Liver (tissue), 9 donors: Measurements from ENCODE around the gene KDM7A. TPM values are rescaled to one million over a fixed set of nuclear protein-coding genes. Genes with fewer than 3 reads are reported as not detected.

ENCODE experiments used
- DNase-seq: peaks from one replicate; pipeline ENCODE4 v3.0.0-alpha.2; 2017; ENCODE audit warnings: low spot score
- H3K27ac ChIP-seq, 2 donors: one replicate each; pipeline ENCODE4 v1.7.0; 2013; ENCODE audit warnings: inconsistent platforms in 2 of 2, low read length in 2 of 2, control low read depth in 1 of 2, low read depth in 1 of 2, mild to moderate bottlenecking in 1 of 2
- H3K27me3 ChIP-seq, 4 donors: one replicate each; pipeline versions ENCODE4 v1.6.1 to v1.7.0; 2013; ENCODE audit warnings: low read length in 3 of 4, inconsistent platforms in 1 of 4, mild to moderate bottlenecking in 1 of 4, moderate library complexity in 1 of 4; ENCODE audit not compliant: control insufficient read depth in 4 of 4, insufficient read depth in 4 of 4
- H3K36me3 ChIP-seq, 4 donors: one replicate each; pipeline versions ENCODE4 v1.6.1 to v1.7.0; 2013; ENCODE audit warnings: low read length in 3 of 4, mild to moderate bottlenecking in 3 of 4, low read depth in 1 of 4, moderate library complexity in 1 of 4; ENCODE audit not compliant: control insufficient read depth in 4 of 4, insufficient read depth in 3 of 4
- H3K4me1 ChIP-seq, 4 donors: one replicate each; pipeline versions ENCODE4 v1.6.1 to v1.7.0; 2013; ENCODE audit warnings: low read length in 3 of 4, mild to moderate bottlenecking in 3 of 4, moderate library complexity in 1 of 4; ENCODE audit not compliant: control insufficient read depth in 4 of 4, insufficient read depth in 4 of 4
- H3K4me3 ChIP-seq, 3 donors: one replicate each; pipeline versions ENCODE4 v1.6.1 to v1.7.0; 2013; ENCODE audit warnings: low read length in 3 of 3, control low read depth in 1 of 3, low read depth in 1 of 3, mild to moderate bottlenecking in 1 of 3
- H3K9ac ChIP-seq, 2 donors: one replicate each; pipeline ENCODE4 v1.7.0; 2013; ENCODE audit warnings: low read length in 2 of 2, mild to moderate bottlenecking in 2 of 2, moderate library complexity in 2 of 2, control low read depth in 1 of 2, low read depth in 1 of 2
- H3K9me3 ChIP-seq, 4 donors: one replicate each; pipeline versions ENCODE4 v1.6.1 to v1.7.0; 2013; ENCODE audit warnings: low read length in 3 of 4; ENCODE audit not compliant: control insufficient read depth in 4 of 4
- EGR1 ChIP-seq, 2 donors: IDR thresholded peaks; 2 replicates each; pipeline ENCODE4 v1.6.1; 2016 to 2018; ENCODE audit warnings: antibody characterized with exemption in 2 of 2, low read depth in 2 of 2
- FOXA1 ChIP-seq: IDR thresholded peaks from 2 replicates; pipeline ENCODE4 v1.6.1; 2016; ENCODE audit warnings: antibody characterized with exemption
- FOXA2 ChIP-seq: IDR thresholded peaks from 2 replicates; pipeline ENCODE4 v1.6.1; 2016; ENCODE audit warnings: antibody characterized with exemption
- GABPA ChIP-seq, 2 donors: IDR thresholded peaks in 1 of 2; conservative IDR thresholded peaks in 1 of 2; 2 replicates each; pipeline ENCODE4 v1.6.1; 2016; ENCODE audit warnings: antibody characterized with exemption in 2 of 2, mild to moderate bottlenecking in 1 of 2, moderate library complexity in 1 of 2
- HNF4A ChIP-seq, 2 donors: conservative IDR thresholded peaks; 2 replicates each; pipeline ENCODE4 v1.6.1; 2016; ENCODE audit warnings: antibody characterized with exemption in 2 of 2, mild to moderate bottlenecking in 2 of 2
- HNF4G ChIP-seq: IDR thresholded peaks from 2 replicates; pipeline ENCODE4 v1.6.1; 2016; ENCODE audit warnings: antibody characterized with exemption
- JUND ChIP-seq, 2 donors: IDR thresholded peaks; 2 replicates each; pipeline ENCODE4 v1.6.1; 2016; ENCODE audit warnings: antibody characterized with exemption in 2 of 2
- MAX ChIP-seq: IDR thresholded peaks from 2 replicates; pipeline ENCODE4 v1.6.1; 2016; ENCODE audit warnings: antibody characterized with exemption
- NR2F2 ChIP-seq: IDR thresholded peaks from 2 replicates; pipeline ENCODE4 v1.6.1; 2016; ENCODE audit warnings: antibody characterized with exemption
- RAD21 ChIP-seq, 2 donors: IDR thresholded peaks; 2 replicates each; pipeline ENCODE4 v1.6.1; 2016; ENCODE audit warnings: antibody characterized with exemption in 2 of 2, mild to moderate bottlenecking in 2 of 2
- REST ChIP-seq: IDR thresholded peaks from 2 replicates; pipeline ENCODE4 v1.6.1; 2016; ENCODE audit warnings: antibody characterized with exemption, mild to moderate bottlenecking
- RXRA ChIP-seq, 2 donors: IDR thresholded peaks; 2 replicates each; pipeline ENCODE4 v1.6.1; 2017 to 2018; ENCODE audit warnings: antibody characterized with exemption in 2 of 2, mild to moderate bottlenecking in 1 of 2
- SP1 ChIP-seq: IDR thresholded peaks from 2 replicates; pipeline ENCODE4 v1.6.1; 2018; ENCODE audit warnings: antibody characterized with exemption, mild to moderate bottlenecking
- TAF1 ChIP-seq: conservative IDR thresholded peaks from 2 replicates; pipeline ENCODE4 v1.6.1; 2016; ENCODE audit warnings: antibody characterized with exemption, mild to moderate bottlenecking
- YY1 ChIP-seq: IDR thresholded peaks from 2 replicates; pipeline ENCODE4 v1.6.1; 2016; ENCODE audit warnings: antibody characterized with exemption, mild to moderate bottlenecking
- WGBS: extraction: QIAGEN DNeasy Blood & Tissue Kit; methylation state at CpG from one replicate; pipeline ENCODE4 v1.1.7; 2013; 5-methylcytosine and 5-hydroxymethylcytosine counted together
- polyA plus RNA-seq, 2 donors: library from polyadenylated mRNA; stranded (reverse) in 1 of 2; unstranded in 1 of 2; fragments of 200-250 nt in 1 of 2; fragments of >200 nt in 1 of 2; fragmentation: Nextera tagmentation in 1 of 2; extraction: Ambion mirVana in 1 of 2; gene quantifications; one replicate each; pipeline versions ENCODE4 v1.2.1 to v1.2.3, GENCODE V29; 2013 to 2015
- total RNA-seq, 2 donors: library from RNA; depleted of rRNA; stranded (reverse); fragments of >200 nt; gene quantifications; one replicate each; pipeline ENCODE4 v1.2.3, GENCODE V29; 2014
- TF ChIP-seq, protein P1 (sequence below): IDR thresholded peaks from 2 replicates; pipeline ENCODE4 v1.6.1; 2016; ENCODE audit warnings: antibody characterized with exemption
- TF ChIP-seq, protein P2 (sequence below): IDR thresholded peaks from 2 replicates; pipeline ENCODE4 v1.6.1; 2016; ENCODE audit warnings: antibody characterized with exemption
- TF ChIP-seq, protein P3 (sequence below): fragments of 150-350 bp; IDR thresholded peaks from 2 replicates; pipeline ENCODE4 v1.5.1; 2017; ENCODE audit warnings: improper control_type of control experiment, low read depth, low read length; ENCODE audit not compliant: missing input control
- donor health status: healthy.
- donor health status: healthy.
- donor health status: healthy.
- donor health status: healthy.
- donor health status: healthy.

Gene KDM7A
- total and polyA plus RNA-seq, 4 donors: 1.9 to 27.5 (median 9.9) TPM

GRCh38 chr7:140062528-140063299, 114.1 kb downstream of the KDM7A start, which contains the start of gene PARP12:
TSS of gene PARP12 (minus strand) at chr7:140062951. CDS start at chr7:140062847, 104 bp downstream.
- Histone ChIP-seq H3K9ac (peak within 1 kb of the TSS; percentile 50 to 75), H3K27me3 (no peaks in the 10 kb centered on the region), H3K4me1 (peaks cover 6 to 28% (median 17%) of the 10 kb centered on the region in 4 donors), H3K9me3 (peaks cover 0 to 11% (median 3%) of the 10 kb centered on the region in 4 donors), H3K4me3 (peak within 1 kb of the TSS; percentile 73 to 90 (median 83)), H3K27ac (peak within 1 kb of the TSS; percentile 76 to 77), H3K36me3 (no peaks in the 10 kb centered on the region)
- TF ChIP-seq, protein P1, sequence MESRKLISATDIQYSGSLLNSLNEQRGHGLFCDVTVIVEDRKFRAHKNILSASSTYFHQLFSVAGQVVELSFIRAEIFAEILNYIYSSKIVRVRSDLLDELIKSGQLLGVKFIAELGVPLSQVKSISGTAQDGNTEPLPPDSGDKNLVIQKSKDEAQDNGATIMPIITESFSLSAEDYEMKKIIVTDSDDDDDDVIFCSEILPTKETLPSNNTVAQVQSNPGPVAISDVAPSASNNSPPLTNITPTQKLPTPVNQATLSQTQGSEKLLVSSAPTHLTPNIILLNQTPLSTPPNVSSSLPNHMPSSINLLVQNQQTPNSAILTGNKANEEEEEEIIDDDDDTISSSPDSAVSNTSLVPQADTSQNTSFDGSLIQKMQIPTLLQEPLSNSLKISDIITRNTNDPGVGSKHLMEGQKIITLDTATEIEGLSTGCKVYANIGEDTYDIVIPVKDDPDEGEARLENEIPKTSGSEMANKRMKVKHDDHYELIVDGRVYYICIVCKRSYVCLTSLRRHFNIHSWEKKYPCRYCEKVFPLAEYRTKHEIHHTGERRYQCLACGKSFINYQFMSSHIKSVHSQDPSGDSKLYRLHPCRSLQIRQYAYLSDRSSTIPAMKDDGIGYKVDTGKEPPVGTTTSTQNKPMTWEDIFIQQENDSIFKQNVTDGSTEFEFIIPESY: no peak
- no peak for TF ChIP-seq HNF4A (conservative IDR thresholded peaks at IDR 0.05)
- no peak for TF ChIP-seq FOXA1
- TF ChIP-seq YY1: peak; percentile 50
- peak in 1 of 2 donors; percentile 33 for TF ChIP-seq EGR1 (IDR thresholded peaks at IDR 0.05; ENCODE audit: low read depth in 2 of 2)
- TF ChIP-seq JUND (IDR thresholded peaks at IDR 0.05): no peak
- TF ChIP-seq, protein P2, sequence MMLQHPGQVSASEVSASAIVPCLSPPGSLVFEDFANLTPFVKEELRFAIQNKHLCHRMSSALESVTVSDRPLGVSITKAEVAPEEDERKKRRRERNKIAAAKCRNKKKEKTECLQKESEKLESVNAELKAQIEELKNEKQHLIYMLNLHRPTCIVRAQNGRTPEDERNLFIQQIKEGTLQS: no peak
- no peak for TF ChIP-seq HNF4G
- no peak for TF ChIP-seq RXRA (IDR thresholded peaks at IDR 0.05)
- no peak for TF ChIP-seq NR2F2
- no peak for TF ChIP-seq TAF1
- TF ChIP-seq FOXA2: no peak
- TF ChIP-seq SP1: no peak
- TF ChIP-seq GABPA (IDR thresholded peaks at IDR 0.05 in 1 of 2, conservative IDR thresholded peaks at IDR 0.05 in 1 of 2): peak in 1 of 2 donors; percentile 45
- TF ChIP-seq, protein P3, sequence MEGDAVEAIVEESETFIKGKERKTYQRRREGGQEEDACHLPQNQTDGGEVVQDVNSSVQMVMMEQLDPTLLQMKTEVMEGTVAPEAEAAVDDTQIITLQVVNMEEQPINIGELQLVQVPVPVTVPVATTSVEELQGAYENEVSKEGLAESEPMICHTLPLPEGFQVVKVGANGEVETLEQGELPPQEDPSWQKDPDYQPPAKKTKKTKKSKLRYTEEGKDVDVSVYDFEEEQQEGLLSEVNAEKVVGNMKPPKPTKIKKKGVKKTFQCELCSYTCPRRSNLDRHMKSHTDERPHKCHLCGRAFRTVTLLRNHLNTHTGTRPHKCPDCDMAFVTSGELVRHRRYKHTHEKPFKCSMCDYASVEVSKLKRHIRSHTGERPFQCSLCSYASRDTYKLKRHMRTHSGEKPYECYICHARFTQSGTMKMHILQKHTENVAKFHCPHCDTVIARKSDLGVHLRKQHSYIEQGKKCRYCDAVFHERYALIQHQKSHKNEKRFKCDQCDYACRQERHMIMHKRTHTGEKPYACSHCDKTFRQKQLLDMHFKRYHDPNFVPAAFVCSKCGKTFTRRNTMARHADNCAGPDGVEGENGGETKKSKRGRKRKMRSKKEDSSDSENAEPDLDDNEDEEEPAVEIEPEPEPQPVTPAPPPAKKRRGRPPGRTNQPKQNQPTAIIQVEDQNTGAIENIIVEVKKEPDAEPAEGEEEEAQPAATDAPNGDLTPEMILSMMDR: no peak
- TF ChIP-seq MAX: no peak
- TF ChIP-seq REST: no peak
- TF ChIP-seq RAD21 (IDR thresholded peaks at IDR 0.05): no peak
- peak; percentile 94 for DNase-seq
- WGBS: under 1% methylated on average over 106 of the region's 106 CpGs
